Mesendoderm (in vitro differentiated cells): ENCODE measurements around the gene CLDN9.

Source experiments
- DNase-seq: peaks from one replicate; pipeline ENCODE4 v3.0.0; 2013
- H2AK5ac ChIP-seq: 2 replicates; pipeline ENCODE4 v1.6.1; 2013; ENCODE audit warnings: low read length, inconsistent platforms
- H2BK120ac ChIP-seq: 2 replicates; pipeline ENCODE4 v1.6.1; 2013; ENCODE audit warnings: low read depth, mild to moderate bottlenecking, low read length, moderate library complexity, mixed read lengths
- H2BK15ac ChIP-seq: replicated peaks from 2 replicates; pipeline ENCODE4 v1.6.1; 2013; ENCODE audit warnings: low read depth, mild to moderate bottlenecking, moderate library complexity
- H2BK5ac ChIP-seq: 2 replicates; pipeline ENCODE4 v1.6.1; 2013; ENCODE audit warnings: low read length, inconsistent platforms
- H3K18ac ChIP-seq: 2 replicates; pipeline ENCODE4 v1.6.1; 2013; ENCODE audit warnings: mild to moderate bottlenecking, low read length, mixed read lengths
- H3K23ac ChIP-seq: one replicate; pipeline ENCODE4 v1.6.1; 2013; ENCODE audit warnings: low read length
- H3K27ac ChIP-seq: 2 replicates; pipeline ENCODE4 v1.5.1; 2013; ENCODE audit warnings: low read depth, mild to moderate bottlenecking, inconsistent platforms, low read length, moderate library complexity
- H3K27me3 ChIP-seq: 2 replicates; pipeline ENCODE4 v1.6.1; 2013; ENCODE audit warnings: low read length, control low read depth, mild to moderate bottlenecking, inconsistent platforms; ENCODE audit not compliant: insufficient read depth, poor library complexity
- H3K36me3 ChIP-seq: 2 replicates; pipeline ENCODE4 v1.6.1; 2013; ENCODE audit warnings: low read length, inconsistent platforms; ENCODE audit not compliant: control insufficient read depth, insufficient read depth
- H3K4ac ChIP-seq: one replicate; pipeline ENCODE4 v1.6.1; 2013; ENCODE audit warnings: low read depth, mild to moderate bottlenecking, low read length, moderate library complexity
- H3K4me1 ChIP-seq: 2 replicates; pipeline ENCODE4 v1.6.1; 2013; ENCODE audit warnings: low read depth, low read length, inconsistent platforms; ENCODE audit not compliant: control insufficient read depth
- H3K4me2 ChIP-seq: 2 replicates; pipeline ENCODE4 v1.6.1; 2013; ENCODE audit warnings: low read length
- H3K4me3 ChIP-seq: 2 replicates; pipeline ENCODE4 v1.5.1; 2013; ENCODE audit warnings: mild to moderate bottlenecking, low read length
- H3K56ac ChIP-seq: one replicate; pipeline ENCODE4 v1.6.1; 2013; ENCODE audit warnings: low read length
- H3K79me1 ChIP-seq: 2 replicates; pipeline ENCODE4 v1.6.1; 2013; ENCODE audit warnings: low read length, inconsistent platforms
- H3K79me2 ChIP-seq: 2 replicates; pipeline ENCODE4 v1.6.1; 2013; ENCODE audit warnings: mild to moderate bottlenecking, low read length; ENCODE audit not compliant: control insufficient read depth, insufficient read depth
- H3K9ac ChIP-seq: 2 replicates; pipeline ENCODE4 v1.6.1; 2013; ENCODE audit warnings: low read length, inconsistent platforms
- H4K5ac ChIP-seq: one replicate; pipeline ENCODE4 v1.6.1; 2013; ENCODE audit warnings: low read length
- H4K8ac ChIP-seq: one replicate; pipeline ENCODE4 v1.6.1; 2013; ENCODE audit warnings: low read depth, mild to moderate bottlenecking, control low read depth, low read length, moderate library complexity
- WGBS: extraction: QIAGEN DNeasy Blood & Tissue Kit; methylation state at CpG from one replicate; pipeline ENCODE4 v1.1.7; 2013; ENCODE audit warnings: low lambda C conversion rate, missing lambda C conversion rate; ENCODE audit not compliant: insufficient coverage; ENCODE audit errors: extremely low coverage; 5-methylcytosine and 5-hydroxymethylcytosine counted together

The CLDN9 gene

DNA sequence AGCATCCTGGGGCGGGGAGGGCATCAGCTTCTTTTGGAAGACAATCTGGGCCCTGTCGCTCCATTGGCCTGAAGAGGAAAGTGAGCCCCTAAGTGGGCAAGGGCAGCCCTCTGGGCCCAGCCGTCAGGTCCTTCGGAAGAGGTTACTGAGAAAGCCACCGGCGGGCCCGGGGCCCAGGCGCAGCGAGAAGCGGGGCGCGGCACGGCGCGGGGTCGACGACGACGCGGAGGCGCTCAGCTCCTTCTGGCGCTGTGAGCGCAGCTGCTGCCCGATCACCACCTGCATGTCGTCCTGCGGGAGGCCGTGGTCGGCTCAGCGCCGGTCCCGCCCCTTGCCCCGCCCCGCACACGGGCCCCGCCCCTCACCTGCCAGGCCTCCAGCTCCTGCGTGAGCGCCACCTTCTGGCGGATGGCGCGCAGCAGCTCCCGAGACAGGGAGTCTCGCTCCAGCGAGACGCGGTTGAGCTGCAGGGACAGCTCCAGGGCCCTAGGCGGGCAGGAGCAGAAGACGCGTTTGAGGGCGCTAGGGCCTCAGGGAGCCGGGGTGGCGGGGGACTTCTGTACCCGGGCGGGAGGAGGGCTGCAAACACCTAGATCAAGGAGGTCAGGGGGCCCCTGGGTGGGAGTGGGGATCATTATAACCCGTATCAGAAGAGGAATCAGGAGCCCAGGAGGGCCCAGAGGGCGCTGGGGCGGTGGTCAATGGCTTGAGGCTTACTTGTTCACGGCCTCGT lies 15.4 kb downstream of the CLDN9 start:
- Histone ChIP-seq H3K27me3 (no peaks in the 10 kb centered on the region), H3K23ac (no peak overlapping the region), H4K8ac (no peak overlapping the region), H3K36me3 (peaks cover 8% of the 10 kb centered on the region), H3K9ac (peak overlapping the region; percentile 47), H3K27ac (no peak overlapping the region), H2BK5ac (no peak overlapping the region), H4K5ac (no peak overlapping the region), H2BK120ac (no peak overlapping the region), H3K4me1 (peaks cover 1% of the 10 kb centered on the region), H3K4me2 (peak overlapping the region; percentile 31), H2AK5ac (no peak overlapping the region), H3K4me3 (no peak overlapping the region), H3K18ac (no peak overlapping the region), H2BK15ac (no peak overlapping the region), H3K79me2 (no peaks in the 10 kb centered on the region), H3K4ac (no peak overlapping the region), H3K79me1 (peaks cover under 1% of the 10 kb centered on the region), H3K56ac (peak overlapping the region; percentile 64)
- DNase-seq: peak; percentile 93
- WGBS: no CpG with 5 or more reads among the region's 58 CpGs

DNA sequence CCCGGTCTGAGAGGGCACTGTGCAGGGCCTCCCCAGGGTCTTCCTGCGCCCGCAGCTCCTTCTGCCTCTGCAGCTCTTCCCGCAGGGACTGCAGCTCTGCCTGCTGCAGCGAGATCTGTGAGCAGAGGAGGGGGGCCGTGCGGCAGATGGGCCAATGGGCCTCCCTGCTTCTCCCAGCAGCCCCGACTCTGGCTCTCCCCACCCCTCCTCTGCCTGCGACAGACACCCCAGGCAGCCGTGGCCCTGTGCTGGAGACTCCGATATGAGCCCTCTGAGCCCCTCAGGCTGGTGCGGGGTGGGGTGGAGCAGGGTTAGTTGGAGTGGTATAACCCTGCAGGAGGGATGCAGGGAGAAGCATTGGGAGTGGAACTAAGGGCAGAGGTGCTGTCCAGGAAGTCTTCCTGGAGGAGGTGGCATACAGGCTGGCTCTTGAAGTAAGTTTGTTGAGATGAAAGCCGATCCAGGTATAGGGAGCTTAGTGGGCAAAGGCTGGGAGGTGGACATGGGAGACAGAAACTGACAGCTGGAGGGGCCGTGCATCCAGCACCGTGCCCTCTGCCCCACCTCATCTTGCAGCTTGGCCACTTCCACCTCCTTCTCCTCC lies 16.1 kb downstream of the CLDN9 start:
- Histone ChIP-seq H4K8ac (no peak overlapping the region), H3K23ac (no peak overlapping the region), H3K4ac (no peak overlapping the region), H3K27ac (no peak overlapping the region), H3K79me2 (no peaks in the 10 kb centered on the region), H2BK15ac (no peak overlapping the region), H3K18ac (no peak overlapping the region), H3K36me3 (peaks cover 8% of the 10 kb centered on the region), H3K56ac (no peak overlapping the region), H3K4me3 (no peak overlapping the region), H3K9ac (peak overlapping the region; percentile 15), H2BK120ac (no peak overlapping the region), H4K5ac (no peak overlapping the region), H3K4me2 (no peak overlapping the region), H2BK5ac (no peak overlapping the region), H3K4me1 (no peaks in the 10 kb centered on the region), H3K27me3 (no peaks in the 10 kb centered on the region), H3K79me1 (no peaks in the 10 kb centered on the region), H2AK5ac (no peak overlapping the region)
- no CpG with 5 or more reads among the region's 15 CpGs for WGBS
- DNase-seq: no peak

DNA sequence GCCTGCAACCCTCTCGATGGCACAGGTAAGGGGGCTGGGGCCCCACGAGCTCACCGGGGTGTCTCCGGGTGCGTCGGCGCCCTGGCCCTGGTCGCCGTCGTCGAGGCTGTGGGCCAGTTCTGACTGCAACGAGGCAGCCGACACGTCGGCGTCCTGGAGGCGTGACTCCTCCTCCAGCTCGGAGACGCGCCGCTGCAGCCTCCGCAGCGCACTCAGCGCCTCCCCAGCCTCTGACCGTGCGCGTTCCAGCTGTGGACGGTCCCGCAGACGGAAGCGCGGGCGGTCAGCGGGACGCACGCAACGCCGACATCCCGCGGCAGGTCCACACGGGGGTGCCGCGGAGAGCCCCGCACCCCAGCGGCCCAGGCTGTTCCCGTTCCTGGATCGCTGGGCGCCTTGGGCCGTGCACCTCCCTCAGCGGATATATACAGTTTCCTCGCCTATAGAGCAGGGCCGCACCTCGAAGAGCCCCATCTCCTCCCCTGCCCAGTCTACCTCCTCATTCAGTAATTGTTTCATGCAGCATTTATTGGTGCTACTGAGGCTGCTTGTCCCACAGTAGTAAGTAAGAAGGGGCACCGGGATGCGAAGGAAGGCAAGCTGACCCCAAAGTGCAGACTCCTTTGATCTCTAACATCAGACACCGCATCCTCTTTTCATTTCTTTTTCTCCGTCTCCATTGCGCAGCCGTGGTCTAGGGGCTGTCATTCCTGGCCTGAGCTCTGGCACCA lies 16.9 kb downstream of the CLDN9 start:
- Histone ChIP-seq H3K4me1 (no peaks in the 10 kb centered on the region), H3K4me2 (no peak overlapping the region), H2BK5ac (no peak overlapping the region), H3K9ac (no peak overlapping the region), H4K5ac (no peak overlapping the region), H3K36me3 (peaks cover 8% of the 10 kb centered on the region), H2BK120ac (no peak overlapping the region), H3K79me1 (no peaks in the 10 kb centered on the region), H3K23ac (no peak overlapping the region), H3K18ac (no peak overlapping the region), H2BK15ac (no peak overlapping the region), H4K8ac (no peak overlapping the region), H3K27ac (no peak overlapping the region), H3K79me2 (no peaks in the 10 kb centered on the region), H3K4me3 (no peak overlapping the region), H2AK5ac (no peak overlapping the region), H3K56ac (no peak overlapping the region), H3K27me3 (no peaks in the 10 kb centered on the region), H3K4ac (no peak overlapping the region)
- DNase-seq: no peak
- no CpG with 5 or more reads among the region's 59 CpGs for WGBS

DNA sequence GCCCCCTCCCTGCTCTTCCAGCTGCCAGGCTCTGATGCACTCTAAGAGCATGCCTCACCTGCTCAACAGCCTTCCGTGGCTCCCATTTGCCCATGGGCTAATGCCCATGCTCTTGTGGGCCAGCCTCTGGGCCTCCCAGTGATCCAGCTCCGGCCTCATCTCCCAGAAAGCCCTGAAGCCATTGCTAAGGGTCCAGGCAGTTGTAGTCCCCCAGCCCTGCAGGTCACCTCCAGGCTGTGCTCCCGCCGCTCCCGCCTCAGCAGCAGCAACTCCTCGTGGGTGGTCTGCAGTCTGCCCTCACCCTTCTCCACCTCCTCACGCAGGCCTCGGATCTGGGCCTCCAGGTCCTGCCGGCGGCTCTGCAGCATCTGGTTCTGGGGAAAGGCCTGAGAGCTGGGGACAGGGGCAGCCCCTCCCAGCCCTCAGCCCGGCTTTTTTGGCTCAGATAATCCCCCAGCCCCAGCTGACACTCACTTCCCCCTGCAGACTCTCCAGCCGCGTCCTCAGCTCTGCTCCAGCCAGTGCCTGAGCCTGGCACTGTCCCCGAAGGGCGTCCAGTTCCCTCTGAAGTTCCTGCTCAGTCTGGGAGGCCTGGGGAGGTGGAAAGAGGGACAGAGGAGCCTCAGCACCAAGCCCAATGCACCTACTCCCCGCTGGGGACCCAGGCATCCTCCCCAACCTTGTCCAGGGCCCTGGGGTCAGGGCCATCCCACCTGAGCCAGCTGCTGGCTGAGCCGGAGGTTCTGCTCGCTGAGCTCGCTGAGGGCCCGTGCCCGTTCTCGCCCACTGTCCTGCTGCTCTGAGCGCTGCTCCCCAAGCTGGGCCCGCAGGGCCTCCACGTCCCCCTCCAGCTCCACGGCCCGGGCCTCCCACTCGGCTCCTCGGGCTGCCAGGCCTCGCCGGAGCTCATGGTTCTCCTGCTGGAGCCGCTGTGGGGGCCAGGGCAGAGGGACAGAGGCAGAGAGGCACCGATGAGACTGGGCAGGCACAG lies 17.8 kb downstream of the CLDN9 start:
- Histone ChIP-seq H3K79me1 (no peaks in the 10 kb centered on the region), H3K79me2 (no peaks in the 10 kb centered on the region), H4K8ac (no peak overlapping the region), H4K5ac (no peak overlapping the region), H2AK5ac (no peak overlapping the region), H3K27ac (no peak overlapping the region), H3K23ac (no peak overlapping the region), H3K56ac (no peak overlapping the region), H3K4me3 (no peak overlapping the region), H3K36me3 (peaks cover 8% of the 10 kb centered on the region), H3K4me1 (no peaks in the 10 kb centered on the region), H3K4me2 (no peak overlapping the region), H2BK120ac (no peak overlapping the region), H3K9ac (no peak overlapping the region), H3K18ac (no peak overlapping the region), H2BK15ac (no peak overlapping the region), H3K27me3 (no peaks in the 10 kb centered on the region), H3K4ac (no peak overlapping the region), H2BK5ac (no peak overlapping the region)
- DNase-seq: no peak
- WGBS: no CpG with 5 or more reads among the region's 33 CpGs

DNA sequence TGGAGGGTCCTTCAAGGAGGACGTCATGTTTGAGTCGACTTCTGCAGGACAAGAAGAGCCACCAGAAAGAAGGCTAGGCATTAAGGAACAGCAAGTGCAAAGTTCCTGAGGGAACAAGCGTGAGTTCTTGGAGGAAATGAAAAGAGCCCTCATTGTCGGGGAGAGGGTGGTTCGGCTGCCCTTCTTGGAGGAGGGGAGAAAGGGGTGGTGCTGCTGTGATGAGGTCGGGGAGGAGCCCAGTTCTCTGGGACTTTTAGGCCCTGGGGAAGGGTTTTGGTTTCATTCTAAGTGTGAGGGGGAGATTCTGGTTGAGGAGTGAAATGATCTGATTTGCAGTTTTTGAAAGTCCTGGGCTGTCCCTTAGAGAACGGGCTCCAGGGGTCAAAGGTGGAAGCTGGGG lies 19.9 kb downstream of the CLDN9 start:
- Histone ChIP-seq H2AK5ac (no peak overlapping the region), H3K4ac (no peak overlapping the region), H3K79me2 (no peaks in the 10 kb centered on the region), H3K9ac (no peak overlapping the region), H3K79me1 (no peaks in the 10 kb centered on the region), H2BK15ac (no peak overlapping the region), H3K4me3 (no peak overlapping the region), H3K56ac (no peak overlapping the region), H3K27ac (no peak overlapping the region), H4K8ac (no peak overlapping the region), H3K18ac (no peak overlapping the region), H3K27me3 (no peaks in the 10 kb centered on the region), H3K23ac (no peak overlapping the region), H2BK120ac (no peak overlapping the region), H3K4me2 (no peak overlapping the region), H2BK5ac (no peak overlapping the region), H4K5ac (no peak overlapping the region), H3K4me1 (no peaks in the 10 kb centered on the region), H3K36me3 (no peaks in the 10 kb centered on the region)
- WGBS: no CpG with 5 or more reads among the region's 7 CpGs
- no peak for DNase-seq
